K562 (cell line): Measurements from ENCODE around the gene ETS2. TPM values are rescaled to one million over a fixed set of nuclear protein-coding genes. Genes with fewer than 3 reads are reported as not detected.
A peak's percentile ranks its signal among the peaks of the same experiment; 100 is the strongest.

Experiments
- ATAC-seq: fragments of 200-7000 bp; cut with Tn5 transposase; 3 replicates; pipeline ENCODE4 v1.9.1; 2020; ENCODE audit warnings: moderate library complexity
- BruUV-seq: library from RNA; stranded (reverse); fragments of 400-500 nt; replicated peaks from 2 replicates; lab custom pipeline; 2021; lab: Mats Ljungman, UMichigan
- CTCF ChIA-PET: fragments of 300-600 bp; formaldehyde crosslinking; extraction: SDS; loops from one replicate; lab custom pipeline; 2021; ENCODE audit warnings: low intra/inter-chr PET ratio; lab: Yijun Ruan, JAX
- POLR2A ChIA-PET: fragments of 300-600, 350-650 bp; sonication (Branson Sonifier 250); formaldehyde crosslinking; extraction: SDS; loops from one replicate; lab custom pipeline; 2021; ENCODE audit warnings: antibody characterized with exemption, inconsistent platforms; lab: Yijun Ruan, JAX
- DNase-seq, 4 experiments: peaks; one replicate each; pipeline versions ENCODE4 v3.0.0 to v3.0.0-alpha.2; 2011 to 2018; ENCODE audit warnings: low spot score in 3 of 4, mixed read lengths in 3 of 4; ENCODE audit errors: extremely low read depth in 1 of 4
- FAIRE-seq: peaks from 2 replicates; lab custom pipeline; 2011; peaks lifted over from hg19 to GRCh38; lab: Jason Lieb, UNC
- H2AFZ ChIP-seq: 2 replicates; pipeline ENCODE4 v1.6.0; 2011; ENCODE audit warnings: low read depth, low read length, control low read depth, inconsistent platforms
- H3K27ac ChIP-seq: fragments of 200-600 bp; 3 replicates; pipeline ENCODE4 v1.8.0; 2011; ENCODE audit warnings: low read depth, mild to moderate bottlenecking, control low read depth, inconsistent platforms, low read length, moderate library complexity, mixed read lengths; ENCODE audit errors: extremely low read depth
- H3K27me3 ChIP-seq, 2 experiments: fragments of 300-600 bp in 1 of 2; 2 replicates in 1 of 2; 3 replicates in 1 of 2; pipeline versions ENCODE4 v1.6.0 to v1.8.0; 2011; ENCODE audit warnings: inconsistent platforms in 2 of 2, low read length in 2 of 2, mild to moderate bottlenecking in 1 of 2, mixed read lengths in 1 of 2, moderate library complexity in 1 of 2; ENCODE audit not compliant: control insufficient read depth in 2 of 2, insufficient read depth in 2 of 2
- H3K36me3 ChIP-seq: fragments of 300-600 bp; 3 replicates; pipeline ENCODE4 v1.8.0; 2011; ENCODE audit warnings: mild to moderate bottlenecking, low read length, inconsistent platforms; ENCODE audit not compliant: control insufficient read depth, insufficient read depth
- H3K4me1 ChIP-seq, 2 experiments: fragments of 200-600 bp in 1 of 2; replicated peaks in 1 of 2; 2 replicates in 1 of 2; 3 replicates in 1 of 2; pipeline versions ENCODE4 v1.5.1 to v1.8.0; 2011; ENCODE audit warnings: inconsistent platforms in 2 of 2, low read length in 2 of 2, mild to moderate bottlenecking in 1 of 2, mixed read lengths in 1 of 2, moderate library complexity in 1 of 2; ENCODE audit not compliant: control insufficient read depth in 2 of 2, insufficient read depth in 2 of 2
- H3K4me2 ChIP-seq: 2 replicates; pipeline ENCODE4 v1.6.1; 2011; ENCODE audit warnings: low read length, control low read depth, inconsistent platforms, mixed read lengths; ENCODE audit not compliant: insufficient read depth
- H3K4me3 ChIP-seq: fragments of 200-600 bp; sonication (generic), shearing (Covaris generic); 2 replicates; pipeline ENCODE4 v1.5.1; 2016; ENCODE audit warnings: control low read depth, inconsistent platforms
- H3K79me2 ChIP-seq: fragments of 200-600 bp; 3 replicates; pipeline ENCODE4 v1.8.0; 2011; ENCODE audit warnings: low read length, inconsistent platforms; ENCODE audit not compliant: control insufficient read depth, insufficient read depth
- H3K9ac ChIP-seq, 2 experiments: 2 replicates each; pipeline versions ENCODE4 v1.6.0 to v1.6.1; 2011; ENCODE audit warnings: low read depth in 2 of 2, low read length in 2 of 2, control low read depth in 1 of 2, inconsistent platforms in 1 of 2, mild to moderate bottlenecking in 1 of 2, mixed read lengths in 1 of 2; ENCODE audit not compliant: insufficient read depth in 1 of 2
- H3K9me1 ChIP-seq: one replicate; pipeline ENCODE4 v1.6.0; 2011; ENCODE audit warnings: inconsistent platforms, mild to moderate bottlenecking, low read length, moderate library complexity; ENCODE audit not compliant: control insufficient read depth, insufficient read depth
- H3K9me3 ChIP-seq: replicated peaks from 2 replicates; pipeline ENCODE4 v1.5.1; 2011; ENCODE audit warnings: low read depth, low read length, inconsistent platforms; ENCODE audit not compliant: control insufficient read depth, insufficient read depth
- H4K20me1 ChIP-seq: replicated peaks from 2 replicates; pipeline ENCODE4 v1.6.1; 2011; ENCODE audit warnings: low read length, inconsistent platforms, mixed read lengths; ENCODE audit not compliant: control insufficient read depth, insufficient read depth
- AFF4 ChIP-seq: sonication (generic); formaldehyde crosslinking; IDR thresholded peaks from 2 replicates; pipeline ENCODE4 v1.8.0; 2023; ENCODE audit warnings: mild to moderate bottlenecking, missing genetic modification reagents
- CAMTA2 ChIP-seq: fragments of 250-450 bp; sonication (Bioruptor Pico); conservative IDR thresholded peaks from 2 replicates; pipeline ENCODE4 v1.5.1; 2022
- NBN ChIP-seq: fragments of 450-650 bp; IDR thresholded peaks from 2 replicates; pipeline ENCODE4 v1.6.1; 2016; ENCODE audit warnings: low read depth, mild to moderate bottlenecking
- NCOR1 ChIP-seq: fragments of 450-650 bp; IDR thresholded peaks from 2 replicates; pipeline ENCODE4 v1.6.1; 2016; ENCODE audit warnings: mild to moderate bottlenecking, moderate library complexity
- OTX1 ChIP-seq: fragments of 450-650 bp; formaldehyde crosslinking; IDR thresholded peaks from 2 replicates; pipeline ENCODE4 v1.4.0; 2022; ENCODE audit warnings: mild to moderate bottlenecking
- PATZ1 ChIP-seq: fragments of 250-450 bp; sonication (Bioruptor Pico); IDR thresholded peaks from 2 replicates; pipeline ENCODE4 v1.5.0; 2020; ENCODE audit warnings: mild to moderate bottlenecking, borderline replicate concordance
- RAD21 ChIP-seq, 2 experiments: fragments of 250-450 bp in 1 of 2; fragments of 450-650 bp in 1 of 2; sonication (Bioruptor Pico) in 1 of 2; formaldehyde crosslinking in 1 of 2; IDR thresholded peaks in 1 of 2; conservative IDR thresholded peaks in 1 of 2; 2 replicates each; pipeline versions ENCODE4 v1.4.0 to v1.8.0; 2020 to 2022; ENCODE audit warnings: mild to moderate bottlenecking in 2 of 2, moderate library complexity in 1 of 2
- SPI1 ChIP-seq: IDR thresholded peaks from 2 replicates; pipeline ENCODE4 v1.6.1; 2011; ENCODE audit warnings: low read depth, low read length, control low read depth, borderline replicate concordance
- TARDBP ChIP-seq: fragments of 450-650 bp; IDR thresholded peaks from 2 replicates; pipeline ENCODE4 v1.6.1; 2016
- ZBTB1 ChIP-seq: sonication (generic); formaldehyde crosslinking; IDR thresholded peaks from 2 replicates; pipeline ENCODE4 v1.8.1; 2023; ENCODE audit warnings: missing genetic modification reagents, low read depth, mild to moderate bottlenecking, borderline replicate concordance
- ZBTB11 ChIP-seq, 3 experiments: fragments of 200-800 bp in 1 of 3; fragments of 250-450 bp in 1 of 3; fragments of 450-650 bp in 1 of 3; sonication (Bioruptor Pico) in 1 of 3; sonication (Bioruptor generic) in 1 of 3; formaldehyde crosslinking in 1 of 3; IDR thresholded peaks; 2 replicates each; pipeline versions ENCODE4 v1.6.1 to v1.8.0; 2016 to 2022; ENCODE audit warnings: mild to moderate bottlenecking in 2 of 3, missing genetic modification characterization in 2 of 3, missing compliant biosample characterization in 1 of 3, moderate library complexity in 1 of 3
- ZNF282 ChIP-seq: sonication (generic); formaldehyde crosslinking; IDR thresholded peaks from 2 replicates; pipeline ENCODE4 v1.8.1; 2023; ENCODE audit warnings: missing genetic modification reagents
- WGBS: fragments of 100-300 bp; shearing (Covaris generic); methylation state at CpG from one replicate; pipeline ENCODE4 v1.1.6; 2016; ENCODE audit warnings: low coverage, mixed read lengths; ENCODE audit not compliant: insufficient coverage; ENCODE audit errors: missing lambda C conversion rate; 5-methylcytosine and 5-hydroxymethylcytosine counted together
- in situ Hi-C: fragments of 300-500 bp; cut with MboI; formaldehyde crosslinking; loops from 4 replicates; pipeline ENCODE4 v1.15.0; 2018; ENCODE audit warnings: inconsistent platforms, mixed read lengths
- intact Hi-C: fragments of 100-400 bp; cut with micrococcal nuclease; formaldehyde crosslinking; loops from 2 replicates; pipeline ENCODE4 v1.14.2; 2022
- polyA plus RNA-seq, 8 experiments: library from polyadenylated mRNA; depleted of rRNA in 4 of 8; stranded (reverse) in 5 of 8; unstranded in 3 of 8; fragments of >200 nt; fragmentation: Nextera tagmentation in 2 of 8; fragmentation: Illumina TruSeq in 1 of 8; extraction: Ambion mirVana in 2 of 8; extraction: Trizol in 1 of 8; gene quantifications; 2 replicates each; pipeline versions ENCODE4 v1.2.1 to v1.2.3, GENCODE V29; 2011 to 2014; ENCODE audit warnings: inconsistent platforms in 1 of 8, missing spikeins in 1 of 8
- total RNA-seq, 7 experiments: library from RNA; depleted of rRNA in 6 of 7; stranded (reverse); fragments of >200 nt in 6 of 7; fragmentation: Illumina TruSeq in 2 of 7; extraction: Trizol in 2 of 7; gene quantifications; 2 replicates each; pipeline versions ENCODE4 v1.2.1 to v1.2.3, GENCODE V29; 2011 to 2021; ENCODE audit warnings: low replicate concordance in 1 of 7

ETS2 gene
- total and polyA plus RNA-seq, 9 of the 15 experiments (the other 6 are each of a cell fraction or from before 2014, with no cell fraction given), result 1.7 to 24.4 (median 12.2) TPM

- Histone ChIP-seq H3K79me2 (no peaks in the 10 kb centered on the region), H3K36me3 (no peaks in the 10 kb centered on the region), H3K9me3 (no peaks in the 10 kb centered on the region), H4K20me1 (no peaks in the 10 kb centered on the region), H2AFZ (no peak overlapping the region), H3K9me1 (no peaks in the 10 kb centered on the region), H3K4me2 (no peak overlapping the region), H3K4me1 (peaks cover 14 to 25% of the 10 kb centered on the region in 2 experiments), H3K27me3 (no peaks in the 10 kb centered on the region), H3K9ac (peak overlapping the region in 1 of 2 experiments; percentile 59; a peak in 1 of 4 replicates), H3K27ac (no peak overlapping the region), H3K4me3 (no peak overlapping the region)
- 63% methylated on average over 8 of the region's 8 CpGs for WGBS
- intact Hi-C loops, result no loop called here
- FAIRE-seq, result no peak
- no peak for DNase-seq
- in situ Hi-C loops, result no loop called here
- no peak for ATAC-seq
- BruUV-seq, result no TSS peak
- ChIA-PET CTCF (no interaction called here), POLR2A (interaction anchor here (1.6 kb wide), 1 partner anchor 10 kb away, joined by 6 read pairs; the partner anchor contains the start of gene ETS2)
- TF ChIP-seq ZNF282 (no peak), NBN (no peak), OTX1 (CRISPR knock-in tag) (no peak), ZBTB11 (CRISPR knock-in tag; IDR thresholded peaks at IDR 0.05) (no peak), RAD21 (CRISPR knock-in tag; conservative IDR thresholded peaks at IDR 0.05 in 1 of 2, IDR thresholded peaks at IDR 0.05 in 1 of 2) (no peak), SPI1 (no peak), TARDBP (no peak), AFF4 (CRISPR knock-in tag) (no peak), CAMTA2 (CRISPR knock-in tag) (no peak), PATZ1 (no peak), ZBTB1 (CRISPR knock-in tag) (no peak), NCOR1 (no peak)
Measured at GRCh38 chr21:38795475-38795874, 10.3 kb upstream of the ETS2 start.
